CD4-positive, alpha-beta T cell (primary cell): Measurements from ENCODE around the gene TNS3. TPM values are rescaled to one million over a fixed set of nuclear protein-coding genes. Genes with fewer than 3 reads are reported as not detected.

ENCODE experiments used
- ATAC-seq: fragments of 200-7000 bp; cut with Tn5 transposase; one replicate; pipeline ENCODE4 v1.10.0; 2022; ENCODE audit warnings: mild to moderate bottlenecking; ENCODE audit not compliant: poor library complexity
- CTCF ChIA-PET: fragments of 350-600 bp; sonication (Branson Sonifier 250); formaldehyde crosslinking; loops from one replicate; lab custom pipeline; 2021; ENCODE audit warnings: antibody characterized with exemption, inconsistent platforms; lab: Charles Lee
- POLR2A ChIA-PET: fragments of 350-600 bp; sonication (Branson Sonifier 250); formaldehyde crosslinking; loops from one replicate; lab custom pipeline; 2021; ENCODE audit warnings: antibody characterized with exemption, inconsistent platforms; lab: Charles Lee
- DNase-seq, 14 experiments: peaks; one replicate each; pipeline ENCODE4 v3.0.0-alpha.2; 2013 to 2020; ENCODE audit warnings: mixed read lengths in 2 of 14
- H3K27ac ChIP-seq, 2 donors: one replicate each; pipeline versions ENCODE4 v1.5.1 to v1.7.0; 2013; ENCODE audit warnings: low read length in 2 of 2, low read depth in 1 of 2, mild to moderate bottlenecking in 1 of 2
- H3K27me3 ChIP-seq, 2 experiments: 1 replicate in 1 of 2; 2 replicates in 1 of 2; pipeline versions ENCODE4 v1.6.1 to v1.7.0; 2013; ENCODE audit warnings: low read length in 2 of 2, control low read depth in 1 of 2, mild to moderate bottlenecking in 1 of 2, moderate library complexity in 1 of 2; ENCODE audit not compliant: insufficient read depth in 2 of 2, control insufficient read depth in 1 of 2
- H3K36me3 ChIP-seq: one replicate; pipeline ENCODE4 v1.6.1; 2013; ENCODE audit warnings: low read length, control low read depth; ENCODE audit not compliant: insufficient read depth
- H3K4me1 ChIP-seq: one replicate; pipeline ENCODE4 v1.6.1; 2013; ENCODE audit warnings: low read length, control low read depth; ENCODE audit not compliant: insufficient read depth
- H3K4me3 ChIP-seq: one replicate; pipeline ENCODE4 v1.5.1; 2013; ENCODE audit warnings: mild to moderate bottlenecking, low read length, moderate library complexity
- H3K9me3 ChIP-seq, 2 experiments: 1 replicate in 1 of 2; 2 replicates in 1 of 2; pipeline versions ENCODE4 v1.6.1 to v1.7.0; 2013; ENCODE audit warnings: low read length in 2 of 2, mild to moderate bottlenecking in 2 of 2, control low read depth in 1 of 2, moderate library complexity in 1 of 2; ENCODE audit not compliant: control insufficient read depth in 1 of 2, insufficient read depth in 1 of 2
- H3K27ac Mint-ChIP-seq: one replicate; pipeline ENCODE4 v1.8.0; 2020; ENCODE audit warnings: mixed read lengths
- H3K27me3 Mint-ChIP-seq: one replicate; pipeline ENCODE4 v1.8.0; 2021; ENCODE audit warnings: mixed read lengths
- H3K36me3 Mint-ChIP-seq: one replicate; pipeline ENCODE4 v1.8.0; 2021; ENCODE audit warnings: low read depth, mixed read lengths
- H3K4me1 Mint-ChIP-seq: one replicate; pipeline ENCODE4 v1.8.0; 2021; ENCODE audit warnings: low read depth, mixed read lengths
- H3K4me3 Mint-ChIP-seq: one replicate; pipeline ENCODE4 v1.8.0; 2020; ENCODE audit warnings: mild to moderate bottlenecking, mixed read lengths
- H3K9me3 Mint-ChIP-seq: one replicate; pipeline ENCODE4 v1.8.0; 2020; ENCODE audit warnings: mixed read lengths
- CTCF ChIP-seq: fragments of 200-600 bp; IDR thresholded peaks from one replicate; pipeline ENCODE4 v1.8.0; 2022; ENCODE audit warnings: antibody characterized with exemption, mild to moderate bottlenecking
- intact Hi-C, 2 experiments: fragments of 100-400 bp; cut with DNase I in 1 of 2; cut with micrococcal nuclease in 1 of 2; formaldehyde crosslinking; loops; one replicate each; pipeline versions ENCODE4 v1.15.1 to v1.9.0; 2023 to 2025; cut with DNase I, micrococcal nuclease
- total RNA-seq, 174 experiments: library from RNA in 2 of 174; stranded (reverse) in 2 of 174; gene quantifications; one replicate each; pipeline ENCODE4 v1.2.3 and lab custom pipeline; 2021 to 2026

Gene TNS3
- total RNA-seq, 2 experiments from 2014 or later = 0.16 to 0.47 TPM

GRCh38 chr7:47559306-47560220, 22.3 kb downstream of the TNS3 start:
- no peaks in the 10 kb centered on the region for H3K4me1 Mint-ChIP-seq
- CTCF ChIA-PET = no interaction called here

GRCh38 chr7:47557694-47558670, 23.9 kb downstream of the TNS3 start:
- no peak for TF ChIP-seq CTCF
- POLR2A ChIA-PET = no interaction called here
- H3K36me3 Mint-ChIP-seq = no peaks in the 10 kb centered on the region
- Histone ChIP-seq H3K27ac (no peak overlapping the region), H3K27me3 (no peaks in the 10 kb centered on the region), H3K36me3 (no peaks in the 10 kb centered on the region), H3K4me3 (no peak overlapping the region), H3K4me1 (no peaks in the 10 kb centered on the region), H3K9me3 (peaks cover 0 to 32% of the 10 kb centered on the region in 2 experiments)
- CTCF ChIA-PET = no interaction called here
- H3K27me3 Mint-ChIP-seq = no peaks in the 10 kb centered on the region
- no peak overlapping the region for H3K27ac Mint-ChIP-seq
- ATAC-seq (no peak), DNase-seq (no peak)
- no peak overlapping the region for H3K4me3 Mint-ChIP-seq
- H3K9me3 Mint-ChIP-seq = no peaks in the 10 kb centered on the region
- intact Hi-C loops = no loop called here
- H3K4me1 Mint-ChIP-seq = no peaks in the 10 kb centered on the region

More at GRCh38 chr7:47559306-47560220, 22.3 kb downstream of the TNS3 start:
- H3K36me3 Mint-ChIP-seq = no peaks in the 10 kb centered on the region
- POLR2A ChIA-PET = no interaction called here
- H3K4me3 Mint-ChIP-seq = no peak overlapping the region
- TF ChIP-seq CTCF = no peak
- no peak for DNase-seq
- no peak overlapping the region for H3K27ac ChIP-seq
- H3K27me3 ChIP-seq = no peaks in the 10 kb centered on the region
- intact Hi-C loops = no loop called here
- H3K9me3 Mint-ChIP-seq = no peaks in the 10 kb centered on the region
- H3K4me1 ChIP-seq = no peaks in the 10 kb centered on the region
- H3K9me3 ChIP-seq = peaks cover 0 to 32% of the 10 kb centered on the region in 2 experiments
- H3K4me3 ChIP-seq = no peak overlapping the region
- no peaks in the 10 kb centered on the region for H3K27me3 Mint-ChIP-seq
- no peak overlapping the region for H3K27ac Mint-ChIP-seq
- ATAC-seq = no peak
- H3K36me3 ChIP-seq = no peaks in the 10 kb centered on the region

GRCh38 chr7:47557317-47557693, 24.6 kb downstream of the TNS3 start:
- intact Hi-C loops = no loop called here
- Histone ChIP-seq H3K4me1 (no peaks in the 10 kb centered on the region), H3K4me3 (no peak overlapping the region), H3K9me3 (peaks cover 0 to 32% of the 10 kb centered on the region in 2 experiments), H3K27ac (no peak overlapping the region), H3K27me3 (no peaks in the 10 kb centered on the region), H3K36me3 (no peaks in the 10 kb centered on the region)
- no peak for ATAC-seq
- Mint-ChIP-seq H3K27ac (no peak overlapping the region), H3K36me3 (no peaks in the 10 kb centered on the region), H3K27me3 (no peaks in the 10 kb centered on the region), H3K9me3 (no peaks in the 10 kb centered on the region), H3K4me3 (no peak overlapping the region), H3K4me1 (no peaks in the 10 kb centered on the region)
- no peak for DNase-seq
- ChIA-PET POLR2A (no interaction called here), CTCF (no interaction called here)
- no peak for TF ChIP-seq CTCF
